ACHN (cell line): ENCODE measurements around the gene GPR108.

Experiments used
- DNase-seq: peaks from one replicate; pipeline ENCODE4 v3.0.0-alpha.2; 2015
- in situ Hi-C: cut with HindIII; loops from 2 replicates; pipeline ENCODE4 v1.10.0; 2017; ENCODE audit warnings: low sequenced_read_pairs, low pct_ligation_motif_present, low pct_unique_long_range_greater_than_20kb

Gene GPR108

GRCh38 chr19:6739883-6740588 lies 2.7 kb upstream of the GPR108 start:
- in situ Hi-C loops, result no loop called here
- peak; percentile 28 for DNase-seq

GRCh38 chr19:6739390-6739882 lies 2.1 kb upstream of the GPR108 start, which contains the start of gene TRIP10:
TSS of gene TRIP10 (plus strand) at chr19:6739680. CDS start at chr19:6739762, 82 bp downstream.
- peak; percentile 75 for DNase-seq
- in situ Hi-C loops, result no loop called here

- DNase-seq, result peak; percentile 28
- in situ Hi-C loops, result no loop called here
Observed at GRCh38 chr19:6738787-6739389, 1.5 kb upstream of the GPR108 start.

- in situ Hi-C loops, result no loop called here
- DNase-seq, result peak; percentile 84
Observed at GRCh38 chr19:6737873-6738786, 750 bp upstream of the GPR108 start.

- in situ Hi-C loops, result no loop called here
- DNase-seq, result peak; percentile 19
Observed at GRCh38 chr19:6736917-6737283, 480 bp downstream of the GPR108 start.

- peak; percentile 89 for DNase-seq
- in situ Hi-C loops, result no loop called here
Observed at GRCh38 chr19:6736169-6736916, 1.0 kb downstream of the GPR108 start.

GRCh38 chr19:6735181-6735911 lies 2.0 kb downstream of the GPR108 start:
- in situ Hi-C loops, result no loop called here

GRCh38 chr19:6734096-6734696 lies 3.2 kb downstream of the GPR108 start:
- in situ Hi-C loops, result no loop called here
- no peak for DNase-seq

More at GRCh38 chr19:6735181-6735911, 2.0 kb downstream of the GPR108 start:
- DNase-seq, result no peak

- DNase-seq, result no peak
- in situ Hi-C loops, result no loop called here
Observed at GRCh38 chr19:6733338-6734095, 3.9 kb downstream of the GPR108 start.

GRCh38 chr19:6732803-6733337 lies 4.5 kb downstream of the GPR108 start:
- no peak for DNase-seq
- in situ Hi-C loops, result no loop called here

GRCh38 chr19:6731822-6732221 lies 5.6 kb downstream of the GPR108 start:
- in situ Hi-C loops, result no loop called here
- DNase-seq, result no peak

GRCh38 chr19:6730941-6731670 lies 6.3 kb downstream of the GPR108 start:
- in situ Hi-C loops, result no loop called here
- DNase-seq, result no peak

- in situ Hi-C loops, result no loop called here
- DNase-seq, result no peak
Observed at GRCh38 chr19:6730153-6730804, 7.1 kb downstream of the GPR108 start.

- DNase-seq, result no peak
- in situ Hi-C loops, result no loop called here
Observed at GRCh38 chr19:6729573-6730152, 7.7 kb downstream of the GPR108 start.

- in situ Hi-C loops, result no loop called here
Observed at GRCh38 chr19:6728346-6728745, 9.0 kb downstream of the GPR108 start.

More at GRCh38 chr19:6728346-6728745, 9.0 kb downstream of the GPR108 start:
- DNase-seq, result no peak
